WTC11 (cell line): ENCODE data around the gene KDM4B. TPM values are rescaled to one million over a fixed set of nuclear protein-coding genes. Genes with fewer than 3 reads are reported as not detected.

Source experiments
- ATAC-seq: fragments of 200-7000 bp; cut with Tn5 transposase; 2 replicates; pipeline ENCODE4 v1.10.0; 2021; ENCODE audit warnings: mild to moderate bottlenecking, moderate library complexity
- CTCF ChIA-PET: fragments of 300-600 bp; sonication (Branson Sonifier 250); formaldehyde crosslinking; loops from one replicate; lab custom pipeline; 2021; ENCODE audit warnings: antibody characterized with exemption; lab: Charles Lee
- POLR2A ChIA-PET: fragments of 350-600 bp; sonication (Branson Sonifier 250); formaldehyde crosslinking; loops from one replicate; lab custom pipeline; 2021; ENCODE audit warnings: antibody characterized with exemption; lab: Charles Lee
- DNase-seq: peaks from one replicate; pipeline ENCODE4 v3.0.0; 2021; ENCODE audit warnings: low spot score
- H3K27ac Mint-ChIP-seq: 2 replicates; pipeline ENCODE4 v1.8.0; 2021; ENCODE audit warnings: mixed read lengths
- H3K27me3 Mint-ChIP-seq: 2 replicates; pipeline ENCODE4 v1.8.0; 2021; ENCODE audit warnings: low read depth, mild to moderate bottlenecking, moderate library complexity, mixed read lengths
- H3K36me3 Mint-ChIP-seq: 2 replicates; pipeline ENCODE4 v1.8.0; 2021; ENCODE audit warnings: mixed read lengths
- H3K4me1 Mint-ChIP-seq: 2 replicates; pipeline ENCODE4 v1.8.0; 2022; ENCODE audit warnings: mixed read lengths
- H3K4me3 Mint-ChIP-seq: 2 replicates; pipeline ENCODE4 v1.8.0; 2021; ENCODE audit warnings: mild to moderate bottlenecking, moderate library complexity, mixed read lengths
- H3K9me3 Mint-ChIP-seq: 2 replicates; pipeline ENCODE4 v1.8.0; 2021; ENCODE audit warnings: mixed read lengths
- ATF1 ChIP-seq: sonication (generic); formaldehyde crosslinking; IDR thresholded peaks from 2 replicates; pipeline ENCODE4 v1.8.1; 2023; ENCODE audit warnings: mild to moderate bottlenecking, moderate library complexity, missing genetic modification reagents
- ESRRA ChIP-seq: sonication (generic); formaldehyde crosslinking; IDR thresholded peaks from 2 replicates; pipeline ENCODE4 v1.8.1; 2022; ENCODE audit warnings: mild to moderate bottlenecking, missing genetic modification reagents, borderline replicate concordance
- ETV6 ChIP-seq: sonication (generic); formaldehyde crosslinking; IDR thresholded peaks from 2 replicates; pipeline ENCODE4 v1.8.1; 2022; ENCODE audit warnings: mild to moderate bottlenecking, missing genetic modification reagents
- FOXK1 ChIP-seq: sonication (generic); formaldehyde crosslinking; IDR thresholded peaks from 2 replicates; pipeline ENCODE4 v1.8.0; 2022; ENCODE audit warnings: mild to moderate bottlenecking, moderate library complexity, missing genetic modification reagents
- GTF2I ChIP-seq: fragments of 250-450 bp; sonication (Bioruptor Pico); conservative IDR thresholded peaks from 2 replicates; pipeline ENCODE4 v1.4.0; 2021; ENCODE audit warnings: mild to moderate bottlenecking
- HMGXB4 ChIP-seq: sonication (generic); formaldehyde crosslinking; IDR thresholded peaks from 2 replicates; pipeline ENCODE4 v1.8.1; 2023; ENCODE audit warnings: mild to moderate bottlenecking, moderate library complexity, missing genetic modification reagents
- IRF2 ChIP-seq: sonication (generic); formaldehyde crosslinking; IDR thresholded peaks from 2 replicates; pipeline ENCODE4 v1.8.0; 2022; ENCODE audit warnings: low read depth, missing genetic modification reagents, borderline replicate concordance
- JUN ChIP-seq: sonication (generic); formaldehyde crosslinking; IDR thresholded peaks from 2 replicates; pipeline ENCODE4 v1.8.0; 2023; ENCODE audit warnings: mild to moderate bottlenecking, missing genetic modification reagents
- KAT7 ChIP-seq: sonication (generic); formaldehyde crosslinking; IDR thresholded peaks from 2 replicates; pipeline ENCODE4 v1.8.1; 2023; ENCODE audit warnings: missing genetic modification reagents, mild to moderate bottlenecking, borderline replicate concordance
- MLX ChIP-seq: sonication (generic); formaldehyde crosslinking; IDR thresholded peaks from 2 replicates; pipeline ENCODE4 v1.8.1; 2023; ENCODE audit warnings: mild to moderate bottlenecking, missing genetic modification reagents, moderate library complexity
- NFE2L1 ChIP-seq: sonication (generic); formaldehyde crosslinking; IDR thresholded peaks from 2 replicates; pipeline ENCODE4 v1.8.1; 2023; ENCODE audit warnings: missing genetic modification reagents
- NR2C2 ChIP-seq: sonication (generic); formaldehyde crosslinking; IDR thresholded peaks from 2 replicates; pipeline ENCODE4 v1.8.0; 2022; ENCODE audit warnings: mild to moderate bottlenecking, missing genetic modification reagents
- OVOL2 ChIP-seq: fragments of 250-450 bp; sonication (Bioruptor Pico); IDR thresholded peaks from 2 replicates; pipeline ENCODE4 v1.9.0; 2021; ENCODE audit warnings: mild to moderate bottlenecking, borderline replicate concordance
- USF1 ChIP-seq: sonication (generic); formaldehyde crosslinking; IDR thresholded peaks from 2 replicates; pipeline ENCODE4 v1.8.0; 2022; ENCODE audit warnings: mild to moderate bottlenecking, missing genetic modification reagents
- ZBTB43 ChIP-seq: sonication (generic); formaldehyde crosslinking; IDR thresholded peaks from 2 replicates; pipeline ENCODE4 v1.8.1; 2023; ENCODE audit warnings: mild to moderate bottlenecking, missing genetic modification reagents
- ZNF138 ChIP-seq: sonication (generic); formaldehyde crosslinking; conservative IDR thresholded peaks from 2 replicates; pipeline ENCODE4 v1.8.1; 2022; ENCODE audit warnings: mild to moderate bottlenecking, moderate library complexity, missing genetic modification reagents
- ZNF416 ChIP-seq: fragments of 250-450 bp; sonication (Bioruptor Pico); IDR thresholded peaks from 2 replicates; pipeline ENCODE4 v1.9.0; 2021; ENCODE audit warnings: mild to moderate bottlenecking, inconsistent platforms
- total RNA-seq: library from RNA; stranded (reverse); gene quantifications from 3 replicates; pipeline ENCODE4 v1.2.3, GENCODE V29; 2021
- TF ChIP-seq, protein P1 (sequence below): sonication (generic); formaldehyde crosslinking; IDR thresholded peaks from 2 replicates; pipeline ENCODE4 v1.8.0; 2022; ENCODE audit warnings: mild to moderate bottlenecking, missing genetic modification reagents
- TF ChIP-seq, protein P2 (sequence below): fragments of 250-450 bp; sonication (Bioruptor Pico); conservative IDR thresholded peaks from 2 replicates; pipeline ENCODE4 v1.9.0; 2021; ENCODE audit warnings: mild to moderate bottlenecking
- TF ChIP-seq, protein P3 (sequence below): fragments of 250-450 bp; sonication (Bioruptor Pico); IDR thresholded peaks from 2 replicates; pipeline ENCODE4 v1.9.0; 2021; ENCODE audit warnings: mild to moderate bottlenecking

Gene KDM4B
- total RNA-seq, 1 experiment from 2014 or later = 43.2 TPM

- ATAC-seq = no peak
- Mint-ChIP-seq H3K27ac (peak overlapping the region; percentile 95), H3K27me3 (no peaks in the 10 kb centered on the region), H3K4me1 (peaks cover 38% of the 10 kb centered on the region), H3K36me3 (peaks cover 3% of the 10 kb centered on the region; the same call in 1 of the 2 replicates), H3K9me3 (no peaks in the 10 kb centered on the region), H3K4me3 (no peak overlapping the region)
- TF ChIP-seq JUN (CRISPR knock-in tag) (no peak), IRF2 (CRISPR knock-in tag) (no peak), NFE2L1 (CRISPR knock-in tag) (no peak), ZBTB43 (CRISPR knock-in tag) (no peak), ETV6 (CRISPR knock-in tag) (no peak), ATF1 (CRISPR knock-in tag) (no peak), GTF2I (CRISPR knock-in tag) (no peak), ZNF138 (CRISPR knock-in tag) (no peak), KAT7 (CRISPR knock-in tag) (no peak), FOXK1 (CRISPR knock-in tag) (no peak), MLX (CRISPR knock-in tag) (no peak), OVOL2 (CRISPR knock-in tag) (no peak)
- CTCF ChIA-PET = interaction anchor here (0.9 to 2.6 kb wide), 2 partner anchors 8 to 81 kb away, joined by 4 to 11 read pairs; no protein-coding TSS in a partner anchor
- POLR2A ChIA-PET = no interaction called here
- DNase-seq = no peak
Observed at GRCh38 chr19:5129691-5130090, 160.8 kb downstream of the KDM4B start.

DNA sequence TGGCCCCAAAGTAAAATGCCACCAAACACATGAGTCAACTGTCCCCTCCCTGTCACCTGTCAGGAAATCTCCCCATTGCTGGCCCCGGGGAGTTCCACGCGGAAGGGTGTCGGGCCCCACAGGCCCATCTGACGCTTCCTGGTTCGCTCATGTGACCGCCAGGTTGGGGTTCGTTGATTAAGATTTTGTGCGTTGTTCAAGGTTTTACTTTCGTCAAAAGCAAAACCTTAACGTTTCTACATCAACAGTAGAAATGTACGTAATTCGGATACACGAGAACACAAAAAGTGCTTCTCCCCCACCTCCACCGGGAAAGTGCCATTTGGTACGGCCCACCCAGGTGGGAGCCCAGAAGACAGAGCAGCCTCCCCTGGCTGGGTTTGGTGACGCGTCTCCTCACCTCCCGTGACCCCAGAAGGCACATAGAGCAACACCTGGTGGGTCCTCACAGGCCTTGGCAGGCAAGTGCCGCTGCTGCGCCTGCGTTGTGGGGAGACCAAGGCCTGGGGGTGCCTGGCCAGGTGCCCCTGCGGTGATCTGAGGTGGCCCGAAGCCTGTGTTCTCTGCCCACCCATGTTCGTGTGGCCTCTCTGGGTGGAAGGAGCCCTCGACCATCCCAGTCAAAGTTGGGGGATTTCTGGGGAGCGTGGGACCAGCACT, 161.6 kb downstream of the KDM4B start:
- DNase-seq (no peak), ATAC-seq (no peak)
- Mint-ChIP-seq H3K9me3 (no peaks in the 10 kb centered on the region), H3K4me1 (peaks cover 30% of the 10 kb centered on the region), H3K36me3 (peaks cover 4% of the 10 kb centered on the region; the same call in 1 of the 2 replicates), H3K27me3 (no peaks in the 10 kb centered on the region), H3K4me3 (no peak overlapping the region), H3K27ac (peak overlapping the region; percentile 95)
- CTCF ChIA-PET = interaction anchor here (1.0 to 2.7 kb wide), 9 partner anchors 9 to 431 kb away, joined by 3 to 20 read pairs (median 7); partner anchors contain the start of gene FEM1A
- POLR2A ChIA-PET = no interaction called here
- TF ChIP-seq ZNF416 (CRISPR knock-in tag) (no peak), ZBTB43 (CRISPR knock-in tag) (no peak), NR2C2 (CRISPR knock-in tag) (no peak), ESRRA (CRISPR knock-in tag) (no peak), HMGXB4 (CRISPR knock-in tag) (no peak), USF1 (CRISPR knock-in tag) (no peak), ATF1 (CRISPR knock-in tag) (no peak)
- TF ChIP-seq, protein P1, sequence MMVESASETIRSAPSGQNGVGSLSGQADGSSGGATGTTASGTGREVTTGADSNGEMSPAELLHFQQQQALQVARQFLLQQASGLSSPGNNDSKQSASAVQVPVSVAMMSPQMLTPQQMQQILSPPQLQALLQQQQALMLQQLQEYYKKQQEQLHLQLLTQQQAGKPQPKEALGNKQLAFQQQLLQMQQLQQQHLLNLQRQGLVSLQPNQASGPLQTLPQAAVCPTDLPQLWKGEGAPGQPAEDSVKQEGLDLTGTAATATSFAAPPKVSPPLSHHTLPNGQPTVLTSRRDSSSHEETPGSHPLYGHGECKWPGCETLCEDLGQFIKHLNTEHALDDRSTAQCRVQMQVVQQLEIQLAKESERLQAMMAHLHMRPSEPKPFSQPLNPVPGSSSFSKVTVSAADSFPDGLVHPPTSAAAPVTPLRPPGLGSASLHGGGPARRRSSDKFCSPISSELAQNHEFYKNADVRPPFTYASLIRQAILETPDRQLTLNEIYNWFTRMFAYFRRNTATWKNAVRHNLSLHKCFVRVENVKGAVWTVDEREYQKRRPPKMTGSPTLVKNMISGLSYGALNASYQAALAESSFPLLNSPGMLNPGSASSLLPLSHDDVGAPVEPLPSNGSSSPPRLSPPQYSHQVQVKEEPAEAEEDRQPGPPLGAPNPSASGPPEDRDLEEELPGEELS (CRISPR knock-in tag) = no peak
- TF ChIP-seq, protein P2, sequence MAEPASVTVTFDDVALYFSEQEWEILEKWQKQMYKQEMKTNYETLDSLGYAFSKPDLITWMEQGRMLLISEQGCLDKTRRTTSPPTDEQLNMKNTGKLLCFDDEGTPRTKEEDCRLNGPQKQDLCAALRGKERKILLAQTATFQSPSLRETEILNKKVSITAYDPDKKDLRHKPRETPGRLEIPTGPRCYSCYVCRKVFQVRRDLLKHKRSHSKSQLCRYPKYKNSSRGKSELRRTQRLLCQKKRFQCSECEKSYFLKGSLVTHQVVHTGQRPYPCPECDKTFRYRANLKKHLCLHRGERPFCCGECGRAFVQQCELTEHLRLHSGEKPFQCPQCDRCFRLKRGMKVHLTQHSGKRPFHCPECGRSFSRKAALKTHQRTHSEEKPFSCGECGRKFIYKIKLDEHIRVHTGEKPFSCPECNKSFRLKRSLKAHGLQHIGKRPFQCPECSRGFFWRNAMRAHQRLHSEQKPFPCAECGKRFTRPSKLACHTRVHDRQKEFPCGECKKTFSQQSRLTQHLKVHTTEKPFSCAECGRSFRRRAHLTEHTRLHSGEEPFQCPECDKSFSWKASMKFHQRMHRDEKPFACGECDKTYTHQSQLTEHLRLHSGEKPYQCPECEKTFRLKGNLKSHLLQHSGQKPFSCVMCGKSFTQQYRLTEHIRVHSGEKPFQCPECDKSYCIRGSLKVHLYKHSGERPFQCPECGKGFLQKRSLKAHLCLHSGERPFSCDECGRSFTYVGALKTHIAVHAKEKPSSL (CRISPR knock-in tag) = no peak
- TF ChIP-seq, protein P3, sequence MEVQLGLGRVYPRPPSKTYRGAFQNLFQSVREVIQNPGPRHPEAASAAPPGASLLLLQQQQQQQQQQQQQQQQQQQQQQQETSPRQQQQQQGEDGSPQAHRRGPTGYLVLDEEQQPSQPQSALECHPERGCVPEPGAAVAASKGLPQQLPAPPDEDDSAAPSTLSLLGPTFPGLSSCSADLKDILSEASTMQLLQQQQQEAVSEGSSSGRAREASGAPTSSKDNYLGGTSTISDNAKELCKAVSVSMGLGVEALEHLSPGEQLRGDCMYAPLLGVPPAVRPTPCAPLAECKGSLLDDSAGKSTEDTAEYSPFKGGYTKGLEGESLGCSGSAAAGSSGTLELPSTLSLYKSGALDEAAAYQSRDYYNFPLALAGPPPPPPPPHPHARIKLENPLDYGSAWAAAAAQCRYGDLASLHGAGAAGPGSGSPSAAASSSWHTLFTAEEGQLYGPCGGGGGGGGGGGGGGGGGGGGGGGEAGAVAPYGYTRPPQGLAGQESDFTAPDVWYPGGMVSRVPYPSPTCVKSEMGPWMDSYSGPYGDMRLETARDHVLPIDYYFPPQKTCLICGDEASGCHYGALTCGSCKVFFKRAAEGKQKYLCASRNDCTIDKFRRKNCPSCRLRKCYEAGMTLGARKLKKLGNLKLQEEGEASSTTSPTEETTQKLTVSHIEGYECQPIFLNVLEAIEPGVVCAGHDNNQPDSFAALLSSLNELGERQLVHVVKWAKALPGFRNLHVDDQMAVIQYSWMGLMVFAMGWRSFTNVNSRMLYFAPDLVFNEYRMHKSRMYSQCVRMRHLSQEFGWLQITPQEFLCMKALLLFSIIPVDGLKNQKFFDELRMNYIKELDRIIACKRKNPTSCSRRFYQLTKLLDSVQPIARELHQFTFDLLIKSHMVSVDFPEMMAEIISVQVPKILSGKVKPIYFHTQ (CRISPR knock-in tag) = no peak
